Measurements from ENCODE around the gene MXRA8.

DNA sequence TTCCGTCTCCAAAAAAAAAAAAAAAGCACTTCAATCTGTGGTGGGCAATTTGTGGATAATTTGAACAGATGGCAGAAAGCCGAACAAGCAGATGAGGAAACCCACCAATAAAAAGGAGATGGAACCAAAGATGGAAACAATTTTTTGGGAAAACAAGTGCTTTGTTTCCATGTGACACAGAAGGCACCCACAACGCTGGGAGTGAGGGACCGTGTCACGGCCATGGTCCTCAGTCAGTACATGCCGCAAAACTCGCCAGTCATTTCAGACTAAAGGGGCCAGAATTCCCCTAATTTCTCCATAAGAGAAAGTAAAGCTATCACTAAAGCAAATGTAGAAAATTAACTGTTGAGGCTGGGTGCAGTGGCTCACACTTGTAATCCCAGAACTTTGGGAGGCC, 35.8 kb upstream of the MXRA8 start:
- TF ChIP-seq POLR2AphosphoS5 (IDR thresholded peaks at IDR 0.05; ENCODE audit: low read depth, low read length) = no peak
- TF ChIP-seq, protein P1, sequence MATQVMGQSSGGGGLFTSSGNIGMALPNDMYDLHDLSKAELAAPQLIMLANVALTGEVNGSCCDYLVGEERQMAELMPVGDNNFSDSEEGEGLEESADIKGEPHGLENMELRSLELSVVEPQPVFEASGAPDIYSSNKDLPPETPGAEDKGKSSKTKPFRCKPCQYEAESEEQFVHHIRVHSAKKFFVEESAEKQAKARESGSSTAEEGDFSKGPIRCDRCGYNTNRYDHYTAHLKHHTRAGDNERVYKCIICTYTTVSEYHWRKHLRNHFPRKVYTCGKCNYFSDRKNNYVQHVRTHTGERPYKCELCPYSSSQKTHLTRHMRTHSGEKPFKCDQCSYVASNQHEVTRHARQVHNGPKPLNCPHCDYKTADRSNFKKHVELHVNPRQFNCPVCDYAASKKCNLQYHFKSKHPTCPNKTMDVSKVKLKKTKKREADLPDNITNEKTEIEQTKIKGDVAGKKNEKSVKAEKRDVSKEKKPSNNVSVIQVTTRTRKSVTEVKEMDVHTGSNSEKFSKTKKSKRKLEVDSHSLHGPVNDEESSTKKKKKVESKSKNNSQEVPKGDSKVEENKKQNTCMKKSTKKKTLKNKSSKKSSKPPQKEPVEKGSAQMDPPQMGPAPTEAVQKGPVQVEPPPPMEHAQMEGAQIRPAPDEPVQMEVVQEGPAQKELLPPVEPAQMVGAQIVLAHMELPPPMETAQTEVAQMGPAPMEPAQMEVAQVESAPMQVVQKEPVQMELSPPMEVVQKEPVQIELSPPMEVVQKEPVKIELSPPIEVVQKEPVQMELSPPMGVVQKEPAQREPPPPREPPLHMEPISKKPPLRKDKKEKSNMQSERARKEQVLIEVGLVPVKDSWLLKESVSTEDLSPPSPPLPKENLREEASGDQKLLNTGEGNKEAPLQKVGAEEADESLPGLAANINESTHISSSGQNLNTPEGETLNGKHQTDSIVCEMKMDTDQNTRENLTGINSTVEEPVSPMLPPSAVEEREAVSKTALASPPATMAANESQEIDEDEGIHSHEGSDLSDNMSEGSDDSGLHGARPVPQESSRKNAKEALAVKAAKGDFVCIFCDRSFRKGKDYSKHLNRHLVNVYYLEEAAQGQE (IDR thresholded peaks at IDR 0.05; ENCODE audit: insufficient read depth in 1 of 2, low read depth in 2 of 2, low read length in 2 of 2) = no peak
- no peak for TF ChIP-seq TAF1 (IDR thresholded peaks at IDR 0.05; ENCODE audit: borderline replicate concordance, insufficient read depth, low read length)
- TF ChIP-seq SIN3A (IDR thresholded peaks at IDR 0.05; ENCODE audit: borderline replicate concordance, insufficient read depth, low read length) = no peak
- TF ChIP-seq FOXP2 (optimal IDR thresholded peaks at IDR 0.05; ENCODE audit: borderline replicate concordance, extremely low read depth, extremely low read length, insufficient read depth) = no peak
